Measurements from ENCODE around the gene SURF6.
A peak's percentile ranks its signal among the peaks of the same experiment; 100 is the strongest.
"Not testable (repeated sequence)": the region's sequence is repeated elsewhere in the genome, so short reads cannot be mapped to it uniquely, and the experiment has no call there.

Gene SURF6

GRCh38 chr9:133327021-133327420 is 9.0 kb downstream of the SURF6 start:
- H3K36me3 Mint-ChIP-seq (ENCODE audit: insufficient read depth) = peaks cover 12% of the 10 kb centered on the region
- H3K27ac Mint-ChIP-seq (ENCODE audit: low read depth); H3K9me3 Mint-ChIP-seq; H3K27me3 Mint-ChIP-seq; ATAC-seq (replicated peaks; ENCODE audit: extremely low read depth, poor library complexity, severe bottlenecking); H3K4me3 Mint-ChIP-seq; DNase-seq (ENCODE audit: low spot score in 2 of 2); H3K4me1 Mint-ChIP-seq: not testable (repeated sequence)

- Mint-ChIP-seq H3K27me3 (peaks cover 8% of the 10 kb centered on the region), H3K9me3 (no peaks in the 10 kb centered on the region), H3K36me3 (ENCODE audit: insufficient read depth) (no peaks in the 10 kb centered on the region), H3K27ac (ENCODE audit: low read depth) (no peak overlapping the region), H3K4me1 (peaks cover 9% of the 10 kb centered on the region), H3K4me3 (no peak overlapping the region)
- ATAC-seq (replicated peaks; ENCODE audit: extremely low read depth, poor library complexity, severe bottlenecking) = no peak
- DNase-seq (ENCODE audit: low spot score in 2 of 2) = no peak
These were observed 11.8 kb downstream of the SURF6 start for GRCh38 chr9:133323991-133324703.

GRCh38 chr9:133323211-133323610 is 12.8 kb downstream of the SURF6 start:
- no peak overlapping the region for H3K4me3 Mint-ChIP-seq
- ATAC-seq (replicated peaks; ENCODE audit: extremely low read depth, poor library complexity, severe bottlenecking) = no peak
- H3K4me1 Mint-ChIP-seq = peaks cover under 1% of the 10 kb centered on the region
- no peak overlapping the region for H3K27ac Mint-ChIP-seq (ENCODE audit: low read depth)
- H3K27me3 Mint-ChIP-seq = peaks cover 9% of the 10 kb centered on the region
- no peak for DNase-seq (ENCODE audit: low spot score in 2 of 2)
- no peaks in the 10 kb centered on the region for H3K9me3 Mint-ChIP-seq
- no peaks in the 10 kb centered on the region for H3K36me3 Mint-ChIP-seq (ENCODE audit: insufficient read depth)

GRCh38 chr9:133322701-133323100 is 13.3 kb downstream of the SURF6 start:
- Mint-ChIP-seq H3K9me3 (no peaks in the 10 kb centered on the region), H3K27ac (ENCODE audit: low read depth) (peak overlapping the region; percentile 64), H3K36me3 (ENCODE audit: insufficient read depth) (no peaks in the 10 kb centered on the region), H3K4me1 (no peaks in the 10 kb centered on the region), H3K27me3 (peaks cover 14% of the 10 kb centered on the region), H3K4me3 (no peak overlapping the region)
- ATAC-seq (replicated peaks; ENCODE audit: extremely low read depth, poor library complexity, severe bottlenecking) = no peak
- DNase-seq (ENCODE audit: low spot score in 2 of 2) = no peak

- H3K27ac Mint-ChIP-seq (ENCODE audit: low read depth) = no peak overlapping the region
- H3K27me3 Mint-ChIP-seq = peaks cover 26% of the 10 kb centered on the region
- ATAC-seq (replicated peaks; ENCODE audit: extremely low read depth, poor library complexity, severe bottlenecking) (no peak), DNase-seq (ENCODE audit: low spot score in 2 of 2) (no peak)
- H3K36me3 Mint-ChIP-seq (ENCODE audit: insufficient read depth) = no peaks in the 10 kb centered on the region
- H3K4me1 Mint-ChIP-seq = no peaks in the 10 kb centered on the region
- no peak overlapping the region for H3K4me3 Mint-ChIP-seq
- no peaks in the 10 kb centered on the region for H3K9me3 Mint-ChIP-seq
These were observed 14.5 kb downstream of the SURF6 start for GRCh38 chr9:133321411-133321935.

- no peaks in the 10 kb centered on the region for H3K9me3 Mint-ChIP-seq
These were observed 15.5 kb downstream of the SURF6 start for GRCh38 chr9:133320421-133320881.

GRCh38 chr9:133317551-133317950 is 18.4 kb downstream of the SURF6 start:
- H3K4me1 Mint-ChIP-seq; H3K4me3 Mint-ChIP-seq; H3K27ac Mint-ChIP-seq (ENCODE audit: low read depth); H3K36me3 Mint-ChIP-seq (ENCODE audit: insufficient read depth); ATAC-seq (replicated peaks; ENCODE audit: extremely low read depth, poor library complexity, severe bottlenecking); H3K9me3 Mint-ChIP-seq; DNase-seq (ENCODE audit: low spot score in 2 of 2): not testable (repeated sequence)
- peaks cover 29% of the 10 kb centered on the region for H3K27me3 Mint-ChIP-seq

More at GRCh38 chr9:133320421-133320881, 15.5 kb downstream of the SURF6 start:
- no peak overlapping the region for H3K4me3 Mint-ChIP-seq
- H3K27ac Mint-ChIP-seq (ENCODE audit: low read depth) = no peak overlapping the region
- ATAC-seq (replicated peaks; ENCODE audit: extremely low read depth, poor library complexity, severe bottlenecking) (no peak), DNase-seq (ENCODE audit: low spot score in 2 of 2) (no peak)
- H3K36me3 Mint-ChIP-seq (ENCODE audit: insufficient read depth) = no peaks in the 10 kb centered on the region
- no peaks in the 10 kb centered on the region for H3K4me1 Mint-ChIP-seq
- H3K27me3 Mint-ChIP-seq = peaks cover 29% of the 10 kb centered on the region

GRCh38 chr9:133315997-133316396 is 20.0 kb downstream of the SURF6 start:
- DNase-seq (ENCODE audit: low spot score in 2 of 2) (no peak), ATAC-seq (replicated peaks; ENCODE audit: extremely low read depth, poor library complexity, severe bottlenecking) (no peak)
- H3K36me3 Mint-ChIP-seq (ENCODE audit: insufficient read depth) = no peaks in the 10 kb centered on the region
- H3K9me3 Mint-ChIP-seq = no peaks in the 10 kb centered on the region
- H3K4me1 Mint-ChIP-seq = no peaks in the 10 kb centered on the region
- no peak overlapping the region for H3K4me3 Mint-ChIP-seq
- H3K27me3 Mint-ChIP-seq = peaks cover 21% of the 10 kb centered on the region
- H3K27ac Mint-ChIP-seq (ENCODE audit: low read depth) = no peak overlapping the region

- DNase-seq (ENCODE audit: low spot score in 2 of 2) = no peak
- no peaks in the 10 kb centered on the region for H3K9me3 Mint-ChIP-seq
- H3K27me3 Mint-ChIP-seq = peaks cover 48% of the 10 kb centered on the region
- ATAC-seq (replicated peaks; ENCODE audit: extremely low read depth, poor library complexity, severe bottlenecking) = no peak
- no peaks in the 10 kb centered on the region for H3K4me1 Mint-ChIP-seq
- H3K27ac Mint-ChIP-seq (ENCODE audit: low read depth) = no peak overlapping the region
- no peaks in the 10 kb centered on the region for H3K36me3 Mint-ChIP-seq (ENCODE audit: insufficient read depth)
- no peak overlapping the region for H3K4me3 Mint-ChIP-seq
These were observed 26.4 kb downstream of the SURF6 start for GRCh38 chr9:133309608-133310007.

GRCh38 chr9:133307301-133307700 is 28.7 kb downstream of the SURF6 start:
- Mint-ChIP-seq H3K27ac (ENCODE audit: low read depth) (no peak overlapping the region), H3K9me3 (no peaks in the 10 kb centered on the region), H3K4me3 (no peak overlapping the region), H3K36me3 (ENCODE audit: insufficient read depth) (no peaks in the 10 kb centered on the region), H3K4me1 (no peaks in the 10 kb centered on the region), H3K27me3 (peaks cover 48% of the 10 kb centered on the region)
- DNase-seq (ENCODE audit: low spot score in 2 of 2) (no peak), ATAC-seq (replicated peaks; ENCODE audit: extremely low read depth, poor library complexity, severe bottlenecking) (no peak)

- H3K4me1 Mint-ChIP-seq = no peaks in the 10 kb centered on the region
- H3K9me3 Mint-ChIP-seq = no peaks in the 10 kb centered on the region
- no peak overlapping the region for H3K27ac Mint-ChIP-seq (ENCODE audit: low read depth)
- DNase-seq (ENCODE audit: low spot score in 2 of 2) = no peak
- no peak for ATAC-seq (replicated peaks; ENCODE audit: extremely low read depth, poor library complexity, severe bottlenecking)
- no peak overlapping the region for H3K4me3 Mint-ChIP-seq
- H3K27me3 Mint-ChIP-seq = peaks cover 48% of the 10 kb centered on the region
- H3K36me3 Mint-ChIP-seq (ENCODE audit: insufficient read depth) = no peaks in the 10 kb centered on the region
These were observed 29.5 kb downstream of the SURF6 start for GRCh38 chr9:133306242-133307204.

- peaks cover 48% of the 10 kb centered on the region for H3K27me3 Mint-ChIP-seq
- no peaks in the 10 kb centered on the region for H3K36me3 Mint-ChIP-seq (ENCODE audit: insufficient read depth)
- ATAC-seq (replicated peaks; ENCODE audit: extremely low read depth, poor library complexity, severe bottlenecking) (no peak), DNase-seq (ENCODE audit: low spot score in 2 of 2) (no peak)
- H3K4me3 Mint-ChIP-seq = no peak overlapping the region
- no peaks in the 10 kb centered on the region for H3K4me1 Mint-ChIP-seq
- no peaks in the 10 kb centered on the region for H3K9me3 Mint-ChIP-seq
- H3K27ac Mint-ChIP-seq (ENCODE audit: low read depth) = no peak overlapping the region
These were observed 30.3 kb downstream of the SURF6 start for GRCh38 chr9:133305731-133306130.
